EH (cell line): ENCODE measurements around the gene SLC13A2.

Experiments
- DNase-seq: peaks from one replicate; pipeline ENCODE4 v3.0.0-alpha.2; 2015; ENCODE audit warnings: low read depth

The SLC13A2 gene

DNA sequence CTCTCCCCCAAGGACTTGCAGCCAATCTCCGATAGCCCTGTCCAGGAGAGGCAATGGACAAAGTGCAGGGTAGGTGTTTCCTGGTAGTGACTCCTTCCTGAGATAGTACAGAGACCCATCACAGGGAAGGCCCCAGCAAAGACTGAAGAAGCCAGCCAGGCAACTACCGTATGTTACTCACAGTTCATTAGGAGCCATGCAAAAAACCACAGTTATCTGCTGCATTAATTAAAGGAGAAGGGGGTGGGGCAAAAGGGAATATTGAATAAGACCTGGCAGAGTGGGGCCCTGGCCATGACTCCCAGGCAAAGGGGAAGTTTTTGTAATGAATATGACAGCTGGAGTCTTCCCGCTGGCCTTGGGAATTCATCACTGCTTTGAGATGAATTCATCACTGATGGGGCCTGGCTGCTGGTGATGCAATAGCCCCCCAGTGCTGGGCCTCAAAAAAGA, 2.5 kb upstream of the SLC13A2 start:
- DNase-seq, result no peak

DNA sequence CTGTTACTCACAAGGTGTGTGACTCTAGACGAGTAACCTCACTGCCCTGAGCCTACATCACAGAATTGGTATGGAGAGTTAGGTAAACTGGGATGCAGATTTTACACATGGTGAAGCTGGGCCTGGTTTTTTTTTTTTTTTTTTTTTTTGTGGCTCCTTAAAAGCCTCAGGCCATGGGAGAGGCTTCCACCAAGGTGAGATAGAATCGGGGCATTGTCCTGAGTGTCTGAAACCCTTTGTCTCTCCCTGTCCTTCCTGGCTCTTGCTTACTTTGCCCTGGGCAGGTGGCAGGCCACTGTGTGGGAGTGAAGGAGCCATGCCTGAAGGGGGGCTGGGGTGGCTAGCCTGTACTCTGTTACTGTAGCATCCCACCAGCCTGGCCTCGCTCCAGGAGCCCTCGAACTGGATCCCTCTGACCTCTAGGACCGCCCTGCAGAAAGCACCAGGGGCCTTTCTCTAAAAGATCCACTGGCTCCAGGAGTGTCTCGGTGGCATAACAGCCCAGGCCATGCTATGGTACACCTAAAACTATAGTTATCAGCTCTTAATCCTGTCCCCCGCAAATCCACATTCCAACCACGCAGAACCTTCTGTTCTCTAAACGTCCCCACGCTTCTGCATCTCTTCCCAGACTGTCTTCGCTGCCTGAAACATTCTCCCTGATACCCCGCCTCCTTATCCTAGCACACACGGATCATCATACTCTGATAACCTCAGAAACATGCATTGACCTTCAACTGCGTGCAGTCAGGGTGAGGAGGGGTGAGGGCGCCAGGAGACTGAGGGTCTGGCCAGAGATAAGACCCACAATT, 1.7 kb upstream of the SLC13A2 start:
- DNase-seq, result no peak

DNA sequence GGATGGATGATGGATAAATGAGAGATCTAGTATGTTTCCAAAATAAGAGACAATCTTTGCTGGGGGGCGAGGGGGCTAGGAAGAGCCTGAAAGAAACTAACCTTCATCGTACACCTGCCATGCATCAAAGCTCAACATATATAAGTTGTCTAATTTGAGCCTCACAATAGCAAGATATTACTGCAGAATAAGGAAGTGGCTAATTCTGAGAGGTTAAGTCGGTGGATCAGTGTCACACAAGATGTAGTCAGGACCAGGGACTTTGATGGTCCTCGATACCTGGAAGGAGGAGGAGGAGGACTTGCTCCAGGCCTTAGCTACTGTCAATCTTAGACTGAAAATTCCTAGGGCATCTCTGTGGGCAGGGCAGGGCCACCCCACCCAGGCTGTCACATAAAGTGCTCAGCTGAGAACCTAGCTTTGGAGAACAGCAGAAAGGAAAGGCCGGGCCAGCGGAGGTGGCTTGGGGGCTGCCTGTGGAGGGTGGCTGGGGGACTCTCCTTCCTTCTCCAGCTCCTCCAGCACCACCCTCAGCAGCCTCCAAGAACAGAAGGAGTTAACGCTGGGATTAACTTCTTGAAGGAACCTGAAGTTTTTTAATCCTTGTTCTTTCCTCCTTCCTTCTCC, 460 bp upstream of the SLC13A2 start:
- DNase-seq, result no peak

DNA sequence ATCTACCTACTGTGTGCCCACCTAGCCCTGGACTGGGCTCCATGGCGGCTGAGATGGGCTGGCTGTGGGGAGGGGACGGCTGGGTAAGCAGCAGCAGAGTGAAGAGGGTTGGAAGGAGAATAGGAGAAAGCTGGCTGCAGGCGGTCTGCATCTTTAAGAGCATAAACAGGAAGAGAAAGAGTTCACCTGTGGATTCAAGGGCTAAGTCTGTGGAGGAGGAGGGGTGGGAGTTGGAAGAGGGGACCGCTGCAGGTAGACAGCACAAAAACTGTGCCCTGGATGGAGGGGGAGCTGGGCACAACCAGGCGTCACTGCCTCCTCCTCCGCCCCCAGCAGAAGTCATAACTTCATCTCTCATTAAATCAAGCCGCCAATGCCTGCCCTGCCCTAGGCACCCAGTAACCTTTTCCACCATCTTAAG, 677 bp downstream of the SLC13A2 start:
- DNase-seq, result no peak

GRCh38 chr17:28475151-28475900, 1.9 kb downstream of the SLC13A2 start:
- DNase-seq, result no peak

- DNase-seq, result no peak
Observed at GRCh38 chr17:28476076-28476865, 2.8 kb downstream of the SLC13A2 start.

GRCh38 chr17:28477928-28478327, 4.5 kb downstream of the SLC13A2 start:
- no peak for DNase-seq

DNA sequence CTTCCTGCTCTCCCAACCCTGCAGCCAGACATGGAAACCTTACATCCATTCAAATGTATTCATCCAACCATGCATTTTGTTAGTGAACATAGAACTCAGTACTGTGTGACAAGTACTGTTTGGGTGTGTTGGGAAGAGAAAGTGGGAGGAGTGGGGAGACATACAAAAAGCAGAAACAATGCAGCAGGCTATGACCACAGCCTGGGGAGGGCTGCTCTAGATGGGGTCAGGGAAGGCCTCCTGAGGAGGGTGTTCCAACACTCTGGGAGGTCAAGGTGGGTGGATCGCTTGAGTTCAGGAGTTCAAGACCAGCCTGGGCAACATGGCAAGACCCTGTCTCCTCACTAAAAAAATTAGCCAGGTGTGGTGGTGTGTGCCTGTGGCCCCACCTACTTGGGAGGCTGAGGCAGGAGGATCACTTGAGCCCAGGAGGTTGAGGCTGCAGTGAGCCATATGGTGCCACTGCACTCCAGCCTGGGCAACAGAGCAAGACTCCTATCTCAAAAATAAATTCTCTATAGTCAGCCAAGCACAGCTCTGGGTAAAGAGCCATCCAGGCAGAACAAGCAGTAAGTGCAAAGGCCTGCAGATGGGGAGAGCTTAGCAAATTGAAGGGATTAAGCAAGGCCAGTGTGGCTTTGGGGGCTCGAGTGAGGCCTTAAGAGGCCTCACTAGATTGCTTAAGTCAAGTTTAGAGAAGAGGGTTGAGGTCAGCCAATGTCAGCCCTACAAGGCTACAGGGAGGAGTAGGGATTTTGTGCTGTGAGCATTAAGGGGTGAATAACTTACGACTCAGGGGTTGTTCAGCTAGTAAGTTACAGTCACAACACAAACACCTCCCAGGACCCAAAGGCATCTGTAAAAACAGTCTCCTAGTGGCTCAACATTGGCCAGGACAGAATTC, 5.5 kb downstream of the SLC13A2 start:
- no peak for DNase-seq

DNA sequence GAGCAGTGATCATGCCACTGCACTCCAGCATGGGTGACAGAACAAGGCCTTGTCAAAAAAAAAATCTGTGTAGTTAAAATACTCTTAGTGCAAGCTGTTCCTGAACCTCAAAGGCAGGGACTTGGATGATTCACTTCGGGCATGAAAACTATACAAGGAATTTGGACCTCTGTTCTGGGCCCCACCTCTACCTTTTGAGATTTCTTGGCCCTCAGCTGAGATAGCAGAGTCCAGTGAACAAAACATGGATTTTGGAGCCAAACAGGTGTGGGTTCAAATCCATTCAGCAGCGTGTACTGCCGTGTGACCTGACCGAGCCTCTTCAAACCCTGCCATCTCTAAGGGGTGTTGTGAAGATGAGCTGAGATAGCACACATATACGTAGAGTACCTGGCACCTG, 6.8 kb downstream of the SLC13A2 start:
- no peak for DNase-seq

DNA sequence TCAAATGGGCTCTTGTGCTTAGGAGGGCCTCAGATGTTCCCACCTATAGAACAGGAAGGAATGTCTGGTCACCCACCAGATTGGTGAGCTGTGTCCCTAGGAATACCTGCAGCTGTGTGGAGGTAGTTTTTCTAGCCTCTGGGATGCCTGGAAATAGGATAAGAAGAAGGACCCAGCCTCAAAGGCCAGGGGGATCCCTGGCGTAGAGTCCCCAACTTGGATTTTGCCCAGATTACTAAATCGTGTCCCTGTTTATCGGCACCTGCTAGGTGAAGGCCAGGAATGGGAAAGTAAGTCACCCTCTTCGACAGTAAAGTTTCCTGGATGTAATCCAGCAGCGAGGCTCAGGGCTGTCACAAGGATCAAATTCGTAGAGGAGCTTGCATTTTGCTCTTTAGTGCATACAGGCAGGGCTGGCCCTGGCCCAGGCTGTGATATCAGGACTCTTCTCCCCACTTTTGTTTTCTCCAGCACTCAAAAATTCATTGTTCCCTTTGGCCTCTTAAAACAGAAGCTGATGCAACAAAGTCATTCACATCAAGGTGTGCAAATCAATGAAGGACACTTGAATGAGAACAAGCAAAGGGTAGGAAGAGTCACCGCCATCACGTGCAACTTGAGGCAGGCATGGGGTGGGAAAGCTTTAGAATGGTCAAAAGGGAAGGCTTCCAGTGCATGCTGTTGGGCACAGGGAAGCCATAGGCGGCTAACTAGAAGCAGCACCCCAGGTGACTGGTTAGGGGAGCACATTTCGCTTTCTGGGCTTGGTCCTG, 7.5 kb downstream of the SLC13A2 start:
- no peak for DNase-seq

- no peak for DNase-seq
Observed at GRCh38 chr17:28482551-28483199, 9.2 kb downstream of the SLC13A2 start.

DNA sequence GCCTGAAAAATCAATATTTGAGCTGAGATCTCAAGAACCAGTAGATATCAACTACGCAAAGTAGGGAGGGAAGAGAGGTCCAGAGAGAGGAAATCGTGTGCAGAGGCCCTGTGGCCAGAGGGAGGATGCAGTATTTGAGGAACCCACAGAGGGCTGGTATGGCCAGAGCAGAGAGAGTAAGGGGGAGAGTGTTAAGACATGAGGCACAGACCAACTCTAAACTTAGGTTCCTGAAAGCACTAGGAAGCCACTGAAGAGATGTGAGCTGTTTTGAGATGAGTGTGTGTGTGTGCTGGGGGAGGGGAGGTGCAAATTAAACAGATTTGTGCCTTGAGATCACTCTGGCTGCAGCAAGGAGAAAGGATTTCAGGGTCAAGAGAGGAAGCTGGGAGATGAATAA, 10.9 kb downstream of the SLC13A2 start:
- DNase-seq, result no peak

- no peak for DNase-seq
Observed at GRCh38 chr17:28485049-28485448, 11.6 kb downstream of the SLC13A2 start.

- DNase-seq, result no peak
Observed at GRCh38 chr17:28487881-28488532, 14.6 kb downstream of the SLC13A2 start.

GRCh38 chr17:28488533-28489276, 15.3 kb downstream of the SLC13A2 start:
- no peak for DNase-seq

DNA sequence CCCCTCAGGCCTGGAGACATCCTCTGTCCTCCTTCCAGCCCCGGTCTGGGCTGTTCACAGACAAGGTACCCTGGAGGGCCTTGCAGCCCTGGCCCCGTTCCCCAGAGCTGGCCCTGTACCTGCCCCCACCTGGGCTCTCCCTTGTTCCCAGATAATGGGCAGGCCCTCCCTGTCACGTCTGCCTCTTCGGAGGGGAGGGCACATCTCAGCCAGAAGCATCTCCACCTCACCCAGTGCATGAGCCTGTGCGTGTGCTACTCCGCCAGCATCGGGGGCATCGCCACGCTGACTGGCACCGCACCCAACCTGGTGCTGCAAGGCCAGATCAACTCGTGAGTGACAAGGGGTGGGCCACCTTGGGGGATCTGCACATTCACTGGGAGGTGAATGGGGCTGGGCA, 17.8 kb downstream of the SLC13A2 start:
- no peak for DNase-seq

DNA sequence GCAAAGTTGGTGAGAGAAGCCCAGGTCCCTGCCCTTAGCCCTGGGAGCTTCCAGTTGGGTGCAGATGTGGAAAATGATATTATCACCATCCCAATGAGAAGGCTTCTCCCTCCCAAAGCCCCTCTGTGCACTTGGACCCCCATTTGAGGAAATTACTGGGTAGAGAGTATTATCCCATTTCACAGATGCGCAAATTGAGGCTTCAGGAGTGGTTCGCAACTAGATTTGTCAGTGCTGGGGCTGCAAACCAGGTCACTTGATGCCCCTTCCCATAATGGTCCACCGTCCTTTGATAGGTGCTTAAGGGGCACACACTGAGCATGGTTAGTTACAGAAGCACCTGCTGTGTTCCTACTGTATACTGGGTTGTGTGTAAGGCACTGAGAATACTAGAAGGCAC, 18.4 kb downstream of the SLC13A2 start:
- no peak for DNase-seq
